K562 (cell line): ENCODE data around the gene TEX14. TPM values are rescaled to one million over a fixed set of nuclear protein-coding genes. Genes with fewer than 3 reads are reported as not detected.
"Not testable (repeated sequence)": the region's sequence is repeated elsewhere in the genome, so short reads cannot be mapped to it uniquely, and the experiment has no call there.

ENCODE experiments used
- ATAC-seq: fragments of 200-7000 bp; cut with Tn5 transposase; 3 replicates; pipeline ENCODE4 v1.9.1; 2020; ENCODE audit warnings: moderate library complexity
- BruUV-seq: library from RNA; stranded (reverse); fragments of 400-500 nt; replicated peaks from 2 replicates; lab custom pipeline; 2021; lab: Mats Ljungman, UMichigan
- CTCF ChIA-PET: fragments of 300-600 bp; formaldehyde crosslinking; extraction: SDS; loops from one replicate; lab custom pipeline; 2021; ENCODE audit warnings: low intra/inter-chr PET ratio; lab: Yijun Ruan, JAX
- POLR2A ChIA-PET: fragments of 300-600, 350-650 bp; sonication (Branson Sonifier 250); formaldehyde crosslinking; extraction: SDS; loops from one replicate; lab custom pipeline; 2021; ENCODE audit warnings: antibody characterized with exemption, inconsistent platforms; lab: Yijun Ruan, JAX
- DNase-seq, 4 experiments: peaks; one replicate each; pipeline versions ENCODE4 v3.0.0 to v3.0.0-alpha.2; 2011 to 2018; ENCODE audit warnings: low spot score in 3 of 4, mixed read lengths in 3 of 4; ENCODE audit errors: extremely low read depth in 1 of 4
- FAIRE-seq: peaks from 2 replicates; lab custom pipeline; 2011; peaks lifted over from hg19 to GRCh38; lab: Jason Lieb, UNC
- H2AFZ ChIP-seq: 2 replicates; pipeline ENCODE4 v1.6.0; 2011; ENCODE audit warnings: low read depth, low read length, control low read depth, inconsistent platforms
- H3K27ac ChIP-seq: fragments of 200-600 bp; 3 replicates; pipeline ENCODE4 v1.8.0; 2011; ENCODE audit warnings: low read depth, mild to moderate bottlenecking, control low read depth, inconsistent platforms, low read length, moderate library complexity, mixed read lengths; ENCODE audit errors: extremely low read depth
- H3K27me3 ChIP-seq, 2 experiments: fragments of 300-600 bp in 1 of 2; 2 replicates in 1 of 2; 3 replicates in 1 of 2; pipeline versions ENCODE4 v1.6.0 to v1.8.0; 2011; ENCODE audit warnings: inconsistent platforms in 2 of 2, low read length in 2 of 2, mild to moderate bottlenecking in 1 of 2, mixed read lengths in 1 of 2, moderate library complexity in 1 of 2; ENCODE audit not compliant: control insufficient read depth in 2 of 2, insufficient read depth in 2 of 2
- H3K36me3 ChIP-seq: fragments of 300-600 bp; 3 replicates; pipeline ENCODE4 v1.8.0; 2011; ENCODE audit warnings: mild to moderate bottlenecking, low read length, inconsistent platforms; ENCODE audit not compliant: control insufficient read depth, insufficient read depth
- H3K4me1 ChIP-seq, 2 experiments: fragments of 200-600 bp in 1 of 2; replicated peaks in 1 of 2; 2 replicates in 1 of 2; 3 replicates in 1 of 2; pipeline versions ENCODE4 v1.5.1 to v1.8.0; 2011; ENCODE audit warnings: inconsistent platforms in 2 of 2, low read length in 2 of 2, mild to moderate bottlenecking in 1 of 2, mixed read lengths in 1 of 2, moderate library complexity in 1 of 2; ENCODE audit not compliant: control insufficient read depth in 2 of 2, insufficient read depth in 2 of 2
- H3K4me2 ChIP-seq: 2 replicates; pipeline ENCODE4 v1.6.1; 2011; ENCODE audit warnings: low read length, control low read depth, inconsistent platforms, mixed read lengths; ENCODE audit not compliant: insufficient read depth
- H3K4me3 ChIP-seq: fragments of 200-600 bp; sonication (generic), shearing (Covaris generic); 2 replicates; pipeline ENCODE4 v1.5.1; 2016; ENCODE audit warnings: control low read depth, inconsistent platforms
- H3K79me2 ChIP-seq: fragments of 200-600 bp; 3 replicates; pipeline ENCODE4 v1.8.0; 2011; ENCODE audit warnings: low read length, inconsistent platforms; ENCODE audit not compliant: control insufficient read depth, insufficient read depth
- H3K9ac ChIP-seq, 2 experiments: 2 replicates each; pipeline versions ENCODE4 v1.6.0 to v1.6.1; 2011; ENCODE audit warnings: low read depth in 2 of 2, low read length in 2 of 2, control low read depth in 1 of 2, inconsistent platforms in 1 of 2, mild to moderate bottlenecking in 1 of 2, mixed read lengths in 1 of 2; ENCODE audit not compliant: insufficient read depth in 1 of 2
- H3K9me1 ChIP-seq: one replicate; pipeline ENCODE4 v1.6.0; 2011; ENCODE audit warnings: inconsistent platforms, mild to moderate bottlenecking, low read length, moderate library complexity; ENCODE audit not compliant: control insufficient read depth, insufficient read depth
- H3K9me3 ChIP-seq: replicated peaks from 2 replicates; pipeline ENCODE4 v1.5.1; 2011; ENCODE audit warnings: low read depth, low read length, inconsistent platforms; ENCODE audit not compliant: control insufficient read depth, insufficient read depth
- H4K20me1 ChIP-seq: replicated peaks from 2 replicates; pipeline ENCODE4 v1.6.1; 2011; ENCODE audit warnings: low read length, inconsistent platforms, mixed read lengths; ENCODE audit not compliant: control insufficient read depth, insufficient read depth
- BCOR ChIP-seq: fragments of 450-650 bp; IDR thresholded peaks from 2 replicates; pipeline ENCODE4 v1.6.1; 2016
- DPF2 ChIP-seq: fragments of 450-650 bp; IDR thresholded peaks from 2 replicates; pipeline ENCODE4 v1.6.1; 2016
- EGR1 ChIP-seq: fragments of 450-650 bp; conservative IDR thresholded peaks from 2 replicates; pipeline ENCODE4 v1.6.1; 2017; ENCODE audit warnings: mild to moderate bottlenecking
- ZBTB26 ChIP-seq: fragments of 450-650 bp; formaldehyde crosslinking; IDR thresholded peaks from 2 replicates; pipeline ENCODE4 v1.4.0; 2022; ENCODE audit warnings: missing genetic modification characterization
- WGBS: fragments of 100-300 bp; shearing (Covaris generic); methylation state at CpG from one replicate; pipeline ENCODE4 v1.1.6; 2016; ENCODE audit warnings: low coverage, mixed read lengths; ENCODE audit not compliant: insufficient coverage; ENCODE audit errors: missing lambda C conversion rate; 5-methylcytosine and 5-hydroxymethylcytosine counted together
- in situ Hi-C: fragments of 300-500 bp; cut with MboI; formaldehyde crosslinking; loops from 4 replicates; pipeline ENCODE4 v1.15.0; 2018; ENCODE audit warnings: inconsistent platforms, mixed read lengths
- intact Hi-C: fragments of 100-400 bp; cut with micrococcal nuclease; formaldehyde crosslinking; loops from 2 replicates; pipeline ENCODE4 v1.14.2; 2022
- polyA plus RNA-seq, 8 experiments: library from polyadenylated mRNA; depleted of rRNA in 4 of 8; stranded (reverse) in 5 of 8; unstranded in 3 of 8; fragments of >200 nt; fragmentation: Nextera tagmentation in 2 of 8; fragmentation: Illumina TruSeq in 1 of 8; extraction: Ambion mirVana in 2 of 8; extraction: Trizol in 1 of 8; gene quantifications; 2 replicates each; pipeline versions ENCODE4 v1.2.1 to v1.2.3, GENCODE V29; 2011 to 2014; ENCODE audit warnings: inconsistent platforms in 1 of 8, missing spikeins in 1 of 8
- total RNA-seq, 7 experiments: library from RNA; depleted of rRNA in 6 of 7; stranded (reverse); fragments of >200 nt in 6 of 7; fragmentation: Illumina TruSeq in 2 of 7; extraction: Trizol in 2 of 7; gene quantifications; 2 replicates each; pipeline versions ENCODE4 v1.2.1 to v1.2.3, GENCODE V29; 2011 to 2021; ENCODE audit warnings: low replicate concordance in 1 of 7
- TF ChIP-seq, protein P1 (sequence below): fragments of 200-800 bp; sonication (Bioruptor generic); IDR thresholded peaks from 2 replicates; pipeline ENCODE4 v1.6.1; 2017; ENCODE audit warnings: missing genetic modification characterization, missing compliant biosample characterization
- TF ChIP-seq, protein P2 (sequence below): fragments of 450-650 bp; formaldehyde crosslinking; conservative IDR thresholded peaks from 2 replicates; pipeline ENCODE4 v1.4.0; 2022; ENCODE audit warnings: mild to moderate bottlenecking, missing genetic modification characterization
- TF ChIP-seq, protein P3 (sequence below), 3 experiments: fragments of 200-800 bp in 1 of 3; fragments of 250-450 bp in 1 of 3; fragments of 450-650 bp in 1 of 3; sonication (Bioruptor Pico) in 1 of 3; sonication (Bioruptor generic) in 1 of 3; formaldehyde crosslinking in 1 of 3; IDR thresholded peaks; 2 replicates each; pipeline versions ENCODE4 v1.6.1 to v1.8.0; 2016 to 2022; ENCODE audit warnings: mild to moderate bottlenecking in 2 of 3, missing genetic modification characterization in 2 of 3, missing compliant biosample characterization in 1 of 3, moderate library complexity in 1 of 3

Gene TEX14
- total and polyA plus RNA-seq, 9 of the 15 experiments (the other 6 are each of a cell fraction or from before 2014, with no cell fraction given) = 0.05 to 0.12 (median 0.09) TPM; not detected in 1

DNA sequence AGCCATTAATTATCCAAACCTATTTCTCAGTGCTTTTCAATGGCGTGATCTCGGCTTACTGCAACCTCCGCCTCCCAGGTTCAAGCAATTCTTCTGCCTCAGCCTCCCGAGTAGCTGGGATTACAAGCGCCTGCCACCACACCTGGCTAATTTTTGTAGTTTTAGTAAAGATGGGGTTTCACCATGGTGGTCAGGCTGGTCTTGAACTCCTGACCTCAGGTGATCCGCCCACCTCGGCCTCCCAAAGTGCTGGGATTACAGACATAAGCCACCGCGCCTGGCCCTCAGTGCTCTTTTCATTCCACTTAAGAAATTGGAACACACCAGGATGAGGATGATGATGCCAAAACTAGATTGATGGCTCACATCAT is 32.1 kb downstream of the TEX14 start:
- 29% methylated on average over 9 of the region's 9 CpGs for WGBS
- H4K20me1 ChIP-seq, CTCF ChIA-PET, in situ Hi-C loops, H3K36me3 ChIP-seq, ATAC-seq, H3K79me2 ChIP-seq, H3K27me3 ChIP-seq: not testable (repeated sequence)
- intact Hi-C loops = loop anchor here (1.0 kb wide), 3 partner anchors 20 to 141 kb away; no protein-coding TSS in a partner anchor
- POLR2A ChIA-PET = interaction anchor here (0.6 to 11.2 kb wide), 16 partner anchors 12 to 345 kb away, joined by 3 to 281 read pairs (median 8); partner anchors contain the start of genes RAD51C and TEX14
- Histone ChIP-seq H2AFZ (peak overlapping the region; percentile 95), H3K4me2 (peak overlapping the region; percentile 80), H3K27ac (peak overlapping the region; percentile 100)
- TF ChIP-seq, protein P1, sequence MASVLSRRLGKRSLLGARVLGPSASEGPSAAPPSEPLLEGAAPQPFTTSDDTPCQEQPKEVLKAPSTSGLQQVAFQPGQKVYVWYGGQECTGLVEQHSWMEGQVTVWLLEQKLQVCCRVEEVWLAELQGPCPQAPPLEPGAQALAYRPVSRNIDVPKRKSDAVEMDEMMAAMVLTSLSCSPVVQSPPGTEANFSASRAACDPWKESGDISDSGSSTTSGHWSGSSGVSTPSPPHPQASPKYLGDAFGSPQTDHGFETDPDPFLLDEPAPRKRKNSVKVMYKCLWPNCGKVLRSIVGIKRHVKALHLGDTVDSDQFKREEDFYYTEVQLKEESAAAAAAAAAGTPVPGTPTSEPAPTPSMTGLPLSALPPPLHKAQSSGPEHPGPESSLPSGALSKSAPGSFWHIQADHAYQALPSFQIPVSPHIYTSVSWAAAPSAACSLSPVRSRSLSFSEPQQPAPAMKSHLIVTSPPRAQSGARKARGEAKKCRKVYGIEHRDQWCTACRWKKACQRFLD (CRISPR knock-in tag) = 0 out of 2 replicates have a peak, but pooled peaks have one; percentile 3
- peak; percentile 62; the same call in 1 of the 2 replicates for TF ChIP-seq ZBTB26 (CRISPR knock-in tag)
- TF ChIP-seq, protein P2, sequence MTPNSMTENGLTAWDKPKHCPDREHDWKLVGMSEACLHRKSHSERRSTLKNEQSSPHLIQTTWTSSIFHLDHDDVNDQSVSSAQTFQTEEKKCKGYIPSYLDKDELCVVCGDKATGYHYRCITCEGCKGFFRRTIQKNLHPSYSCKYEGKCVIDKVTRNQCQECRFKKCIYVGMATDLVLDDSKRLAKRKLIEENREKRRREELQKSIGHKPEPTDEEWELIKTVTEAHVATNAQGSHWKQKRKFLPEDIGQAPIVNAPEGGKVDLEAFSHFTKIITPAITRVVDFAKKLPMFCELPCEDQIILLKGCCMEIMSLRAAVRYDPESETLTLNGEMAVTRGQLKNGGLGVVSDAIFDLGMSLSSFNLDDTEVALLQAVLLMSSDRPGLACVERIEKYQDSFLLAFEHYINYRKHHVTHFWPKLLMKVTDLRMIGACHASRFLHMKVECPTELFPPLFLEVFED (CRISPR knock-in tag) = 0 out of 2 replicates have a peak, but pooled peaks have one; percentile 8
- TF ChIP-seq BCOR = 0 out of 2 replicates have a peak, but pooled peaks have one; percentile 11
- 0 out of 2 replicates have a peak, but pooled peaks have one; percentile 15 for TF ChIP-seq DPF2
- peak; percentile 56; the same call in 1 of the 2 replicates for TF ChIP-seq EGR1
- TF ChIP-seq, protein P3, sequence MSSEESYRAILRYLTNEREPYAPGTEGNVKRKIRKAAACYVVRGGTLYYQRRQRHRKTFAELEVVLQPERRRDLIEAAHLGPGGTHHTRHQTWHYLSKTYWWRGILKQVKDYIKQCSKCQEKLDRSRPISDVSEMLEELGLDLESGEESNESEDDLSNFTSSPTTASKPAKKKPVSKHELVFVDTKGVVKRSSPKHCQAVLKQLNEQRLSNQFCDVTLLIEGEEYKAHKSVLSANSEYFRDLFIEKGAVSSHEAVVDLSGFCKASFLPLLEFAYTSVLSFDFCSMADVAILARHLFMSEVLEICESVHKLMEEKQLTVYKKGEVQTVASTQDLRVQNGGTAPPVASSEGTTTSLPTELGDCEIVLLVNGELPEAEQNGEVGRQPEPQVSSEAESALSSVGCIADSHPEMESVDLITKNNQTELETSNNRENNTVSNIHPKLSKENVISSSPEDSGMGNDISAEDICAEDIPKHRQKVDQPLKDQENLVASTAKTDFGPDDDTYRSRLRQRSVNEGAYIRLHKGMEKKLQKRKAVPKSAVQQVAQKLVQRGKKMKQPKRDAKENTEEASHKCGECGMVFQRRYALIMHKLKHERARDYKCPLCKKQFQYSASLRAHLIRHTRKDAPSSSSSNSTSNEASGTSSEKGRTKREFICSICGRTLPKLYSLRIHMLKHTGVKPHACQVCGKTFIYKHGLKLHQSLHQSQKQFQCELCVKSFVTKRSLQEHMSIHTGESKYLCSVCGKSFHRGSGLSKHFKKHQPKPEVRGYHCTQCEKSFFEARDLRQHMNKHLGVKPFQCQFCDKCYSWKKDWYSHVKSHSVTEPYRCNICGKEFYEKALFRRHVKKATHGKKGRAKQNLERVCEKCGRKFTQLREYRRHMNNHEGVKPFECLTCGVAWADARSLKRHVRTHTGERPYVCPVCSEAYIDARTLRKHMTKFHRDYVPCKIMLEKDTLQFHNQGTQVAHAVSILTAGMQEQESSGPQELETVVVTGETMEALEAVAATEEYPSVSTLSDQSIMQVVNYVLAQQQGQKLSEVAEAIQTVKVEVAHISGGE (CRISPR knock-in tag; IDR thresholded peaks at IDR 0.05) = peak in 1 of 3 experiments; percentile 66; a peak in 2 of 6 replicates
- TF ChIP-seq, all 486 proteins: peak for 7; not testable (repeated sequence) for 479
- Histone ChIP-seq H3K9ac (peak overlapping the region in 1 of 2 experiments; percentile 98; a peak in 2 of 4 replicates), H3K4me3 (peak overlapping the region; percentile 40)
- not testable (repeated sequence) for H3K4me1 ChIP-seq, H3K9me1 ChIP-seq, FAIRE-seq, DNase-seq, H3K9me3 ChIP-seq
- BruUV-seq = TSS peak; percentile 95
